Uterus (tissue), 2 donors: ENCODE results near the gene PCDH8.

Source experiments
- CTCF ChIP-seq, 4 experiments: fragments of 200-600 bp in 2 of 4; fragments of 450-650 bp in 2 of 4; sonication (generic) in 2 of 4; IDR thresholded peaks; one replicate each; pipeline ENCODE4 v1.5.1; 2016 to 2019; ENCODE audit warnings: antibody characterized with exemption in 4 of 4, mild to moderate bottlenecking in 2 of 4, moderate library complexity in 1 of 4
- POLR2A ChIP-seq, 2 donors: fragments of 450-650 bp; IDR thresholded peaks; one replicate each; pipeline ENCODE4 v1.6.1; 2016; ENCODE audit warnings: antibody characterized with exemption in 2 of 2, mild to moderate bottlenecking in 1 of 2, moderate library complexity in 1 of 2

GRCh38 chr13:52887165-52887564 is 38.7 kb upstream of the PCDH8 start:
- TF ChIP-seq POLR2A (IDR thresholded peaks at IDR 0.05) (no peak), CTCF (IDR thresholded peaks at IDR 0.05) (no peak)
